Mononuclear cell (primary cell): ENCODE measurements around the gene GNB3. TPM values are rescaled to one million over a fixed set of nuclear protein-coding genes. Genes with fewer than 3 reads are reported as not detected.
A peak's percentile ranks its signal among the peaks of the same experiment; 100 is the strongest.
"Not testable (repeated sequence)": the region's sequence is repeated elsewhere in the genome, so short reads cannot be mapped to it uniquely, and the experiment has no call there.

Source experiments
- H3K27me3 ChIP-seq: 2 replicates; pipeline ENCODE4 v1.6.0; 2011; ENCODE audit warnings: low read length, control low read depth; ENCODE audit not compliant: insufficient read depth
- H3K4me1 ChIP-seq: 2 replicates; pipeline ENCODE4 v1.5.1; 2011; ENCODE audit warnings: mild to moderate bottlenecking, low read length, control low read depth; ENCODE audit not compliant: insufficient read depth
- H3K4me3 ChIP-seq: 2 replicates; pipeline ENCODE4 v1.5.1; 2011; ENCODE audit warnings: mild to moderate bottlenecking, low read length, moderate library complexity
- H3K9me3 ChIP-seq: 2 replicates; pipeline ENCODE4 v1.5.1; 2011; ENCODE audit warnings: low read depth, mild to moderate bottlenecking, control low read depth, low read length
- total RNA-seq: library from RNA; depleted of rRNA; stranded (reverse); fragments of >200 nt; gene quantifications from one replicate; pipeline ENCODE4 v1.2.3, GENCODE V29; 2012

GNB3 gene
- total RNA-seq, 1 donor: 0.21 TPM

DNA sequence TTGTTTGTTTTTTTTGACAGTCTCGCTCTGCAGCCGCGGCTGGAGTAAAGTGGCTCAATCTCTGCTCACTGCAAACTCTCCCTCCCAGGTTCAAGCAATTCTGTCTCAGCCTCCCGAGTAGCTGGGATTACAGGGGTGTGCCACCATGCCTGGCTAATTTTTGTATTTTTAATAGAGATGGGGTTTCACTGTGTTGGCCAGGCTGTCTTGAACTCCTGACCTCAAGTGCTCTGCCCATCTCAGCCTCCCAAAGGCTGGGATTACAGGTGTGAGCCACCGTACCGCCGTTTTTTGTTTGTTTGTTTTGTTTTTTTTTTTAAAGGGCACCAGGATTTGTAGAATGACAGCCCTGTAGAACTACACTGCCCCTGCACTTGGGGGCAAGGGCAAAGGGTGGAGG, 48.1 kb downstream of the GNB3 start:
- H3K4me1 ChIP-seq: peaks cover 31% of the 10 kb centered on the region
- H3K4me3 ChIP-seq: not testable (repeated sequence)

GRCh38 chr12:6889775-6890573, 49.2 kb downstream of the GNB3 start:
- not testable (repeated sequence) for H3K27me3 ChIP-seq, H3K9me3 ChIP-seq, H3K4me3 ChIP-seq
- H3K4me1 ChIP-seq: peaks cover 39% of the 10 kb centered on the region

More for the DNA sequence above, 48.1 kb downstream of the GNB3 start:
- H3K27me3 ChIP-seq, H3K9me3 ChIP-seq: not testable (repeated sequence)

DNA sequence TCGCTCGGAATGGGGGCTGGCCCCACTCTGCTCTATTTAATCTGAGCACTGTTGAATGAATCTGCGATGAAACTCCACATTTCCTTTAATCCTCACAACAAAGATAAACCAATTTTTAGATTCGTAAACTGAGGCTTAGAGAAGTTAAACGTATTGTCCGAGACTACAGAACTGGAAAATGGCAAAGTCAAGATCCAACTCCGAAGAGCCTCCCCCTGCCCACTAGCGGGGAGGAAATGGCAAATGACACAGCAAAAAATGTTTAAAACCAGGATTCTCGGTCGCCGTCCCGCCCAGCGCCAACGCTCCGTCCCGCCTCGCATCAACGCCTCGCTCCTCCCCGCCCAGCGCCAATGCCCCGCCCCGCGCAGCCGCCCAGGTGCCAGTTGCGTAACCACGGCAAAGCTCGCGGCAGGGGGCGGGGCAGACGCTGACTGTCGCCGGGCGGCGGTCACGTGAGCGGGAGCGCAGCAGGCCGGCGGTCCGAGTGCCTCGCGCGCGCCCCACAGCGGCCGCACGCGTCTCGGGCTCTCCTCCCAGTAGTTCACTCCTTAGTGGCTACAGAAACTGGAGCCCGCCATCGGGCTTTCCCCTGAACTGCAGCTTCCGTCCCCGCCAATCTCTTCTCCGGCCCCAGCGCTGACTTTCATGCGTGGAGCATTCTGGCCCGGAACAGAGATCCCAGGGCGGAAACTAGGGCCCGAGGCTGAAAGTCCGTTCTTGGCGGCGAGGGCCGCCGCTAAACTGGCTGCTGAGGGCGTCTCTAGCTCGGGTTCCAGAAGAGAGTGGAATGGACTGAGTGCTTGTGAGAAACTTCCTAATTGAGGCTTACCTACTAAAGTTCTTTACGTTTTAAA, 50.3 kb downstream of the GNB3 start:
- peaks cover 39% of the 10 kb centered on the region for H3K4me1 ChIP-seq
- no peaks in the 10 kb centered on the region for H3K27me3 ChIP-seq
- H3K4me3 ChIP-seq: peak overlapping the region; percentile 37

DNA sequence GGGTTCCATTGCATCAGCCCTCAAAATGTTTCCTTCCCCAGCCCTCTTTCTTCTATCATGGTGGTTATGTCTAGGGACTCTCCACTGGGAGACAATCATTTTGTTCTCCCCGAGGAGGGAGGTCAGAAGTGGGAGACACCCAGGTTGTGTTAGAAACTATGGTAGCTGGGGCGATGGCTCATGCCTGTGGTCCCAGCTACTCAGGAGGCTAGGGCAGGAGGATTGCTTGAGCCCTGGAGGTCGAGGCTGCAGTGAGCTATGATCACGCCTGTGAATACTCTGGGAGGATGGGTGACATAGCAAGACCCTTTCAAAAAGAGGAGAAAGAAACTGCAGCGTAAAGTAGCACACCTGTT, 50.9 kb downstream of the GNB3 start:
- peaks cover 39% of the 10 kb centered on the region for H3K4me1 ChIP-seq
- no peaks in the 10 kb centered on the region for H3K27me3 ChIP-seq
- H3K4me3 ChIP-seq: peak overlapping the region; percentile 37
- no peaks in the 10 kb centered on the region for H3K9me3 ChIP-seq

More for the DNA sequence above, 50.3 kb downstream of the GNB3 start:
- H3K9me3 ChIP-seq: no peaks in the 10 kb centered on the region

DNA sequence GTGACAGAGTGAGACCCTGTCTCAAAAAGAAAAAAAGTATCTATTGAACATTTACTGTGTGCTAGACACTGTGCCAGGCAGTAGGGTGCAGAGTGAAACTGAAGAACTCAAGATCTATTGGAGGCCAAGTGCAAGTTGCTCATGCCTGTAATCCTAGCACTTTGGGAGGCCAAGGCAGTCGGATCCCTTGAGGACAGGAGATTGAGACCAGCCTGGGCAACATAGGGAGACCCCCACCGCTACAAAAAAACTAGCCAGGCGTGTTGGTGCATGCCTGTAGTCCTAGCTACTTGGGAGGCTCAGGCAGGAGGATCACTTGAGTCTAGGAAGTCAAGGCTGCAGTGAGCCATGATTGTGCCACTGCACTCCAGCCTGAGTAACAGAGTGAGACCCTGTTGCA, 52.0 kb downstream of the GNB3 start:
- H3K9me3 ChIP-seq, H3K4me3 ChIP-seq, H3K27me3 ChIP-seq: not testable (repeated sequence)
- H3K4me1 ChIP-seq: peaks cover 34% of the 10 kb centered on the region

GRCh38 chr12:6894321-6894720, 53.6 kb downstream of the GNB3 start:
- Histone ChIP-seq H3K4me1 (peaks cover 27% of the 10 kb centered on the region), H3K4me3 (no peak overlapping the region), H3K9me3 (no peaks in the 10 kb centered on the region), H3K27me3 (no peaks in the 10 kb centered on the region)

Other genes starting within 250 kb of the GNB3 start
- gene CHD4, start 233.5 kb upstream of the GNB3 start, total RNA-seq: 208 TPM
- 4.1 TPM for gene LPAR5, start 205.0 kb upstream of the GNB3 start, total RNA-seq
- gene ACRBP, start 193.5 kb upstream of the GNB3 start, total RNA-seq: 24.1 TPM
- 31.3 TPM for gene ING4, start 177.8 kb upstream of the GNB3 start, total RNA-seq
- 23.2 TPM for gene ZNF384, start 151.6 kb upstream of the GNB3 start, total RNA-seq
- not detected for gene PIANP, start 140.1 kb upstream of the GNB3 start, total RNA-seq
- 9.3 TPM for gene COPS7A, start 116.9 kb upstream of the GNB3 start, total RNA-seq
- 63.2 TPM for gene MLF2, start 87.8 kb upstream of the GNB3 start, total RNA-seq
- gene PTMS, start 74.6 kb upstream of the GNB3 start, total RNA-seq: 1.9 TPM
- 0.31 TPM for gene LAG3, start 68.4 kb upstream of the GNB3 start, total RNA-seq
- 94.3 TPM for gene CD4, start 51.4 kb upstream of the GNB3 start, total RNA-seq
- gene GPR162, start 19.1 kb upstream of the GNB3 start, total RNA-seq: 4.2 TPM
- gene P3H3, start 12.5 kb upstream of the GNB3 start, total RNA-seq: 2.6 TPM
- gene CDCA3, start 10.4 kb downstream of the GNB3 start, total RNA-seq: 0.10 TPM
- gene USP5, start 11.2 kb downstream of the GNB3 start, total RNA-seq: 16.4 TPM
- gene TPI1, start 26.6 kb downstream of the GNB3 start, total RNA-seq: 202 TPM
- gene SPSB2, start 32.4 kb downstream of the GNB3 start, total RNA-seq: 1.6 TPM
- gene LRRC23, start 63.9 kb downstream of the GNB3 start, total RNA-seq: 4.3 TPM
- 11.4 TPM for gene ENO2, start 73.7 kb downstream of the GNB3 start, total RNA-seq
- gene ATN1, start 87.0 kb downstream of the GNB3 start, total RNA-seq: 4.6 TPM
- not detected for gene RNU7-1, start 102.9 kb downstream of the GNB3 start, total RNA-seq
- 274 TPM for gene C12orf57, start 103.1 kb downstream of the GNB3 start, total RNA-seq
- gene PTPN6, start 110.4 kb downstream of the GNB3 start, total RNA-seq: 99.9 TPM
- gene PHB2, start 129.7 kb downstream of the GNB3 start, total RNA-seq: 131 TPM
- gene EMG1, start 130.0 kb downstream of the GNB3 start, total RNA-seq: 30.6 TPM
- 11.0 TPM for gene LPCAT3, start 177.6 kb downstream of the GNB3 start, total RNA-seq
- gene C1S, start 219.8 kb downstream of the GNB3 start, total RNA-seq: 0.84 TPM